Measurements from ENCODE around the gene SEMA3D.

- TF ChIP-seq CTCF (CRISPR knock-in tag; IDR thresholded peaks at IDR 0.05) (no peak), ZNF549 (CRISPR knock-in tag; IDR thresholded peaks at IDR 0.05) (no peak), CHD4 (IDR thresholded peaks at IDR 0.05; ENCODE audit: borderline replicate concordance, low read length) (no peak), ESRRA (CRISPR knock-in tag; IDR thresholded peaks at IDR 0.05; ENCODE audit: low read depth) (no peak), ZNF552 (CRISPR knock-in tag; IDR thresholded peaks at IDR 0.05; ENCODE audit: borderline replicate concordance) (no peak), POLR2AphosphoS5 (IDR thresholded peaks at IDR 0.05; ENCODE audit: low read depth, low read length) (no peak), ZNF703 (CRISPR knock-in tag; IDR thresholded peaks at IDR 0.05; ENCODE audit: borderline replicate concordance) (no peak), ZNF788 (CRISPR knock-in tag; IDR thresholded peaks at IDR 0.05; ENCODE audit: borderline replicate concordance) (no peak), ZNF224 (CRISPR knock-in tag; IDR thresholded peaks at IDR 0.05) (no peak), ATF3 (CRISPR knock-in tag; IDR thresholded peaks at IDR 0.05) (no peak)
Measured at GRCh38 chr7:85014936-85015660, 171.8 kb downstream of the SEMA3D start.
